SKM-1 treated with dmso at 0.1 percent for 144 hours (cell line): ENCODE measurements around the gene SVOP.
A peak's percentile ranks its signal among the peaks of the same experiment; 100 is the strongest.

Source experiments
- DNase-seq: peaks from one replicate; lab custom pipeline; 2025; ENCODE audit not compliant: unreplicated experiment; lab: John Stamatoyannopoulos, UW

The SVOP gene

DNA sequence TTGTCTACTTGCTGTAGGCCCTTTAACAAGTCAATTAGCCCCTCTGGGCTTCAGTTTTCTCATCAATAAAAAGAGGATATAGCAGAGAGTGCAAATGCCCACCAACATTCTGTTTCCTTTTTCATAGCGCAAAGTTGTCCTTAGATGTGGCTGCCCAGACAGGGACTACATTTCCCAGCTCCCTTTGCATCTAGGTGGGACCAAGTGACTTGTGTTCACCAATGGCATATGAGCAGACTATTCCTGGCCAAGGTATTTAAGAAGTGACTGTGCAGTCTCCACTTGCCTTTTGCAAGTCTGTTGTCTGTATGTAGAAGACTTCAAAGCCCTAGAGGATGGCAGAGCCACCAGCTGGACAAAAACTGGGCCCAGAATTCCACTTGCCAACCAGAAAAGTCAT lies 81.3 kb downstream of the SVOP start:
- no peak for DNase-seq

DNA sequence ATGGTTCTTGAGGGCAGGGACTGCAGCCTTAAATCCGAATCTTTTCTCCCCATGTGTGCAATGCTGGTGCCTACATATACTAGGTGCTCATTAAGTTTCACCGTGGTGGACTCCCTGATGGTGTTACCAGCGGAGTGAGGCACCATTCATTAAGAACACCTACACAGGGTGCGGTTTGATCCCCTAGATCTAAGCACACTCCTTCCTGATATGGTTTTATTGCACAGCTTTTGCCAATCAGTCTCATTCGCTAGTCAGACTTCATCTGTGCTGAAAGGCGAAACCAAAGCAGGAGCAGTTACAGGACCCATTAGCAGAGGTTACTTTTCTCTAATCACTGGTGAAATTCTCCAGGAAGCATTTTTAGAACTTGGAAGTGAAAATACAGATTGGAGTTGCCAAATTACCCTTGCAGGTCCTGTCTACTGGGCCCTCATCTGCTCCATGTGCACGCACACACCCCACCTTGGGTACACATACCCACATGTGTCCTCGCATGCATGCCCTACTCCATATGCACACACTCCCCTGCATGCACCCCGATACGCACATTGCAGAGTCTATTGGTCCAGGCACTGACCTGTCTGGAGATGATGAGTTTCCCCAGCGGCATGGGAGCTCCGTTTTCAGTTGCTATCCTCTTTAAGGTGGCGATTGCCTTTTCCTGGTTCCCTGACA lies 82.5 kb downstream of the SVOP start:
- no peak for DNase-seq

DNA sequence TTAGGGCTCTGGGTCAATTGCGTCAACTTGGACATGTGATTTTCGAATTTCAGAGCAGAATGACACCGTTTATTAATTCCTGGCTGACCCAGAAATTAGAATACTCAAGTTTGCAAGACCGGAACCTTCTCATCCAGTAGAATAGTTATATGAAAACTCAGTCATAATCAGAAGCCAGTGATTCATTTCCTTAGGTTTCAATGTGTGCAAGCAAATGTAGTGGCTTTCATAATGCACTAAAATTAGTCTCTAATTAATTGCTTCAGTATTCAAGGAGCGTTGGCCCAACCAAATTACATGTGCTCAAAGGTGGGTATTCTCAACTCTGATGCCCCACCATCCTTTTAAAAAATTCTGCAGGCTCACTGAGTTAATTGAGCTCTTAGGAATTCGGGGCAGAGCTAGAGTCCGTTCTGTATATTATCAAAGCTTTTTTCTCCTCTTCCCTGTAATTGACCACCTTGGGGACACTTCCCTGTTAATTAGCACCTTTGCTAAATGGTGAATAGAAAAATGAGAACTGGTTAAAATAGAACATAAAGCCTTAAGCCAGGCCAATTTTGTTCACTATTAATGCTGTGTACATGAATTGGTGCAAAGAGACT lies 85.6 kb downstream of the SVOP start:
- DNase-seq, result no peak

DNA sequence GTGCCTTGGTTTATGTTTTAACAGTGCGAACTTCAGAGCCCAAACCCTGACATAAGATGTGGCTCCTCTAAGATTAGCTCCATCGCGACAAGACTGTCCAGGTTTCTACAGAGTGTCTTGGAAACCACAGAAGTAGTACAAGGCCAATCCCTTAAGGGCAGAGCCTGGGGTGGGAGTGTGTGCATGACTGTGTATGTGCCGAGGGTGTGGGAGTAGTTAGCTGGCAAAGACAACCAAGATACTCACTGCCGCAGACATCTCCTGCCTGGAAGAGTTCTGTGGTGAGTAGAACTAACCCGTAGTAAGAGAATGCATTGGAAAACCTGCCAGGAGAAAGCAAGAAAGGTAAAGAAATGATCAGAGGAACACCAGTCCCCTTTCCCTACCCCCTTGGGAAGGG lies 86.9 kb downstream of the SVOP start:
- DNase-seq, result no peak

DNA sequence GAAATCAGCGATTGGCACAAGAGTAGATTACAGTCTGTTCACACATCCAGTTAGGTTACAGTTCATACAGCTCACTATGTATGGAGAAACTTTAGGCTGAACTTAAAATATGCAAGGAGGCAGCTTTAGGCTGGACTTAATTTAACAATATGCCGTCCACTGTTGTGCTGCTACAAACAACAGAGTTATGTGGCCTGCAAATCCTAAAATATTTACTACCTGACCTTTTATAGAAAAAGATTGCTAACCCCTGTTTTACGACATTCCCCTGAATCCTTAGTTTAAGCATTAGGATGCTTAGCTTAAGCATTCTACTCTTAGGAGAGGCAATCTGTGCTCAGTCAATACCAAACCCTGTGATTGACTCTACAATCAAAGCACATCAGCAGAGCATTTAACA lies 90.1 kb downstream of the SVOP start:
- DNase-seq, result no peak

DNA sequence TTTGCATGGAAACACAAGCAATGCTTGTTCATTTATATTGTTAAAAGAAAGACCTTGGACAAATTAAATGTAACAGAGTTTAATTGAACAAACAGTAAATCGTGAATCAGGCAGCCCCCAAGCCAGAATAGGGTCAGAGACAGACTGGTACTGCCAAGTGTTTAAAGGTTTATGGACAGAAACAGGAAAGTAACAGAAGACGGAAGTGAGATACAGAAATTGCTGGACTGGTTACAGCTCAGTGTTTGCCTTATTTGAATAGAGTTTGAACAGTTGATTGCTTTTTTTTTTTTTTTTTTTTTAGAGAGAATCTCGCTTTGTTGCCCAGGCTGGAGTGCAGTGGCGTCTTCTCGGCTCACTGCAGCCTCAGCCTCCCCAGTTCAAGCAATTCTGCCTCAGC lies 90.7 kb downstream of the SVOP start:
- no peak for DNase-seq

DNA sequence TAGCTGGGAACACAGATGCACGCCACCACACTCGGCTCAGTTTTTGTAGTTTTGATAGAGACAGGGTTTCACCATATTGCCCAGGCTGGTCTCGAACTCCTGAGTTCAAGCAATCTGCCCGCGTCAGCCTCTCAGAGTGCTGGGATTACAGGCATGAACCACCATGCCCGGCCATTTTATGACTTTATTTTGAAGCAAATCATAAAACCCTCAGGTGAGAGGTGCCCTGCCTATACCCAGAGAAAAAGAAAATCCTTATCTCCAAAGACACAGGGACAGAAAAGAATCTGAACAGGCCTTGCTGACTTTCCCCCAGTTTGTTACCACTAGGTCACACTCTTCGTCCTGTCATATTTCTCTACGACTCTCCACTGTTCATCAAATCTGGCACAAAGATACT lies 92.2 kb downstream of the SVOP start:
- DNase-seq, result no peak

DNA sequence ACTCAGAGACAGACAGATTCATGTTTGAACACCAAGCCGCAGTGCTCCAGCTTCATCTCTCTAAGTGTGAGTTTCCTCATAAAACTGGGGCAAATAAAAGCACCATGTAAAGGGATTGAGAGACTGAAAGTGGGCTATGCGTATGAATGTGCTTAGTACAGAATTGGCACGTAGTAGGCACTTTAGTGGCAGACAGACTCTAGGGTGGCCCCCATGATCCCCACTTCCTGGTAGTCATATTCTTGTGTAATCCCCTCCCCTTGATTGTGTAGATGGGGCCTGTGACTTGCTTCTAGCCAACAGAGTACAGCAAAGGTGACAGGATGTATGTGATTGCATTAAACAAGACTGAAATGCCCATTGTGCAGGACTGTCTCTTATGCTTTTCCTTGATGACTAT lies 98.0 kb downstream of the SVOP start:
- no peak for DNase-seq

DNA sequence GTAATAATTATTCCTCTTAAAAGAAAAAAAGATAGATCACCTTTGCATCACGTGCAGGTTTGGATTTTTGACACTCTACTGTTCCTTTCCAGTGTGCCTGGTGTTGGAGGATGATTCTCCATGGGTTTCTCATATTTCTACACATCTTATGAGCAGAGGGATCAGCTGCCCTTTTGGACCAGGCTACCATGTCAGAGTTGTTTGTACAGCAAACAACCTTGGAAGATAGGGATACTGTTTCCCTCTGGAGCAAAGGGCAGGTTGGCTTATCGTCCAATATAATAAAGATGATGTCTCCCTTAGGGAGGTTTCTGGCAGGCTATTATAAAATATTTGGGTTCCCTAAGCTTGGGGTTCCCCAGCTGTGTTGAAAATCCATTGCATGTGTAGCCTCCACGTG lies 98.9 kb downstream of the SVOP start:
- no peak for DNase-seq

DNA sequence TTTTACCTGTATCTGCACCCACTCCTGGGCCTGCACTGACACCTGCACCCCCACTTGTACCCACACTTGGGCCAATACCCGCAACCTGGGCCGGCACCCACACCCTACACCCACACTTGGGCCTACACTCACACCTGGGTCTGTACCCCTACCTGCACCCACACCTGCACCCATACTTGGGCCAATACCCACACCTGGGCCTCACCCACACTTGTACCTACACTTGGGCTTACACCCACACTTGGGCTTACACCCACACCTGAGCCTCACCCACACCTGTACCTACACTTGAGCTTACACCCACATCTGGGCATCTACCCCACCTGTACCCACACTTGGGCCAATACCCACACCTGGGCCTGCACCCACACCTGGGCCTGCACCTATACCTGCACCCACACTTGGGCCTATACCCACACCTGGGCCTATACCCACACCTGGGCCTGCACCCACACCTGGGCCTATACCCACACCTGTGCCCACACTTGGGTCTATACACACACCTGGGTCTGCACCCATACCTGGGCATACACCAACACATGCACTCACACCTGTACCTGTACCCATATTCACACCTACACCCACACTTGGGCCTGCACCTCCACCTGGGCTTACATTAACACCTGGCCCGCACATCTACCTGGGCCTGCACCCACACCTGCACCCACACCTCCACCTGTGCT lies 101.8 kb downstream of the SVOP start:
- no peak for DNase-seq

DNA sequence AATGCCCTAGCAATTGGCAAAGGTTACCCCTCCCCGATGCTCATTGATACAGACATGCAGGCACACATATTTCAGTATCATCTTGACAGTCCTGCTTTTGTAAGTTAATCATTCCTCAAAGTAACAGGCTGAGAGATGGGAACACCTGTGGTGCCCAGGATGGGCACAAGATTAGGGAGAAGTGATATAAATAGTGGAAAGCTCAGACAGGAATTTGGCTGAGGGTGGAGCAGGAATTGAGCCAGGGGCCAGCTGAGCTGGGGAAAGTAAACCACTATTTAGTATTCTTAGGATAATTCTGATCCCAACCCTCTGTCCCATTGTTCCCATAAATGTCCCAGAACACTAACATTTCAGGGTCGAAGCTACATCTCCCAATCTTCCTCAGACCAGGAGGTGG lies 102.7 kb downstream of the SVOP start:
- no peak for DNase-seq

DNA sequence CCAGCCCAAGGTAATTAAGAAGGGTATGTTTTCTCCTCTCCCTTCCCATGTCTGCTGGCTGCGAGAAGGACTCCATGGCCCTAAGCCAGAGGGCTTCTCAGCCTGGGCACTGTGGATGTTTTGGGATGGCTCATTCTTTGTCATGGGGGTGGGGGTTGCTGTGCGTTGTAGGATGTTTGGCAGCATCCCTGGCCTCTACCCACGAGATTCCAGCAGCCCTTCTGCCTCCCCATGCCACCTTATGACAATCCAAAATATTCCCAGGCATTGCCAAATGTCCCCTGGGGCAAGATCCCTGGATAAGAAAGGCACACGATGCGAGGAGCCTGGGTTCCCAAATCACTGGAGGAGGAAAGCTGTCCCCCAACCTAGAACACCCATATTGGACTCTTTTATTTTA lies 104.5 kb downstream of the SVOP start:
- DNase-seq, result no peak

DNA sequence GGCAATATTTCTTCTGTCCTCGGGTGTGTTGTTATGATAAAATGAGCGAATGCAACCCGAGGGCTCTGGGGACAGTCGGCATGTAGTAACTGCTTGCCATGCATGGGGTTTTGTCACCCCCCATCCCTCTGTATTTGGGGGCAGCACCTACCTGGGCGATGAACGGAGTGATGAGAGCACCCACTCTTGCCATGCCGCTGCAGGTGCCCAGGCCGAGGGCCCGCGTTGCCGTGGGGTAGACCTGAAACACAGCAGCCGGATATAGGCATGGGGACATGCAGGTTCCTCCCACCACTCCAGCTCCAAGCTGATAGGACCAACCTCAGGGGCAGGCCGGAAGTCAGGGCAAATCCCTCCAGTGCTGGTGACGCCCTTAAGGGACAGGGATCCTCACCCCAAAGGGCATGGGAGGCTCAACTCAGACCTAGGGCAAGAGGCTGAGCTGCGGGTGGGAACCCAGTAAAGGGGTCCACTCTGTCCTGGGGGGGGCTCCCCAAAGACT lies 105.2 kb downstream of the SVOP start:
- no peak for DNase-seq

DNA sequence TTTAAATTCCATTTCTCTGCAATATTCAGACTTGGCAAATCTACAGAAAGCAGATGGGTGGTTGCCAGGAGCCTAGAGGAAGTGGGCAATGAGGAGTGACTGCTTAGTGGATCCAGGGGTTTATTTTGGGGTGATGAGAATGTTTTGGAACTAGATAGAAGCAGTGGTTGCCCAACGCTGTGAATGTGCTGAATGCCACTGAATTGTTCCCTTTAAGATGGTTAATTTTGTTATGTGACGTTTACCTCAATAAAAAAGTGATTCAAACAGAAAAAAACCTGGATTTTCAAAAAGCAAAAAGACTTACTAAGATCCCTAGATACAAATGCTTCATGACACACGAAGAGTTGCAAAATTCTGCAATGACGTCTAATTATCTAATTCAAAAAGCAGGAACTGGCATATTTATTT lies 106.7 kb downstream of the SVOP start:
- DNase-seq, result no peak

DNA sequence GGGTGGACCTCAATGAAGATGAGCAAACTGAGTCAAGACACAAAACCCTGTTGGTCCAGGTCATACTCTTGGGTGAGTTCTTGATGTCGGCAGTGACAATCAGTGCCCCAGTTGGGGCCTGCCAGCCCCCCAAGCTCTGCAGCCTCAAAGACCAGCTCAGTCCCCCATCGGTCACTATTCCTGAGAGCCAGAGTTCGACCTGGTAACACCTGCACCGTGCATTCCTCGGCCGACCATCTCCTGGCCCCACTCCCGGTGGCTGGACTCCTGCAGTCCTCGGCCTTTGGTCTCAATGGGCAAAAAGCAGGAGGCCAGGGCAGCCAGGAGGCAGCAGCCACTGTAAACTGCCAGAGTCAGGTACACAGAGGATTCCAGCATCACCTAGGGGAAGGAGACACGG lies 108.5 kb downstream of the SVOP start:
- DNase-seq, result no peak

DNA sequence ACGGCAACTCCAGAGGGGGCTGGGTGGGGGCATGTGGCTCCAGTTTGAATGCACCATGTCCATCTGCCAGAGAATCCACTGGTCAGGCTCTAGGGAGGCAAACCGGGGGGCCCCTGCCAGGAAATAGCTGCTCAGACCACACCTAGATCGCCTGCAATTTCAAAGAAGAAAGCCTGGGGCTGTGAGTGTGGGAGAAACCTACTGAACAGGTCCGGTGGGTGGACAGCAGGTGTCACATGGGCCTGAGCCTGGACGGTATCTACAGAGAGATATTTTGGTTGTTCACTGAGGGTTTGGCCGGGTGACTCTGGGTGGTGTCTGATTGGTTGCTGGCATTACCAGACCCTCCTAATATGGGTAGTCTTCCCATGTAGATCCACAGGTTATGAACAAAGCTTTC lies 109.0 kb downstream of the SVOP start:
- DNase-seq, result no peak

DNA sequence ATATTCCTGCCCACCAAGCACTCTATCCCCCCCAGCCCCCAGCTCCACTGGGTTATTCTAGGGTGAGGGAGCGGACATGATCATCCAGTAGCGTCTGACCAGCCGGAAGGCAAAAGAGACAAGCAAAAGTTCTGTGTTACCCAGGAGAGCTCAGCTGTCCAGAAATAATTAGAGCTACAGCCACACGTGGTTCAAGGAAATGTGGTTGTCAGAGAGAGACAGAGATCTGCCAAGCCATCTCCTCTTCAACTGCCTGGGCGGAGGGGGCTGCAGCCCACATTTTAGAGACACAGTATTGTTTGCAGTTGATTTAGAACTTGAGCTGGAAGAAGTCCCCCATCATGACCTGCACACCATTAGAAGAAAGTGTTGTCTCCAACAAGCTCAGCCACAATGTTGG lies 110.5 kb downstream of the SVOP start:
- DNase-seq, result no peak

DNA sequence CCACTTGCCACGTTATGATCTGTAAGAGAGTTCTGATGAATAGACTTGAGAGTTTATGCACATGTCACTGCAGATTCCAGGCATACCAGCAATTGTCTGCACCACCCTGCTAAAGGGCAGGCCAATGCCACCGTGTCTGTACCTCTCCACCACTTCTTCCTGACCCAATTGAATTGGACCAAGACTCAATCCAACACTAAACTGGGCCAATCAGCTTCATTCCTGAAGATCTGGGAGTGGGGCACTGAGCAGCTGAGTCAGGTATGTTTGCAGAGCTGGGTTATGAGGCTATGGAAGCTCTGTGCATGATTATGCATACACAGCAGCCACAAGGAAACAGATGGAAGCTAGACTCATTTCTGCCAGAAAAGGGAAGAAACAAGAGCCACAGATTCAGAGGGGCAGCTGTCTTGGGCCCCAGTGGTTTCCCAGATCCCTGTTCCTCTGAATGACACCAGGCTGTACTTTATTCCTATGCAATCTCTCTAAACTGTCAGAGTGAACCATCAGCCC lies 113.0 kb downstream of the SVOP start:
- peak; percentile 28 for DNase-seq

DNA sequence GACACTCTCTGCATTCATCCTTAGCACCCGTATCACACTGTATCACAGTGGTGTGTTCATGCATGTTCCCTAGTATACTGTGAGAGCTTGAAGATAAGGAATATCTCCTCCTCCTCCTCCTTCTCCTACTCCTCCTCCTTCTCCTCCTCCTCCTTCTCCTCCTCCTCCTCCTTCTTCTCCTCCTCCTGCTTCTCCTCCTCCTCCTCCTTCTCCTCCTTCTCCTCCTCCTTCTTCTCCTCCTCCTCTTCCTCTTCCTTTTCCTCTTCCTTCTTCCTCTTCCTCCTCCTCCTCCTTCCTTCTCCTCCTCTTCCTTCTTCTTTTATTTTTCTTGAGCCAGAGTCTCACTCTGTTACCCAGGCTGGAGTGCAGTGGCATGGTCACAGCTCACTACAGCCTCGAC lies 113.9 kb downstream of the SVOP start:
- DNase-seq, result no peak

DNA sequence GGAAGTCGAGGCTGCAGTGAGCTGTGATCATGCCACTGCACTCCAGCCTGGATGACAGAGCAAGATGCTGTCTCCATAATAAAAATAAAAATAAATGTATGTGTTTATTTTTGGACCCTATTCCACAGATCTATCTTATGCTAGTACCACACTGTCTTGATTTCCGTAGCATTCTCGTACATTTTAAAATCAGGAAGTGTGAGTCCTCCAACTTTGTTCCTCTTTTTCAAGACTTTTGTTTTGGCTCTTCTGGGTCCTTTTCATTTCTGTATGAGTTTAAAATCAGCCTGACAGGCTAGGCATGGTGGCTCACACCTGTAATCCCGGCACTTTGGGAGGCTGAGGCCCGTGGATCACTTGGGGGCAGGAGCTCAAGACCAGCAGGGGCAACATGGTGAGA lies 115.1 kb downstream of the SVOP start:
- DNase-seq, result peak; percentile 64

DNA sequence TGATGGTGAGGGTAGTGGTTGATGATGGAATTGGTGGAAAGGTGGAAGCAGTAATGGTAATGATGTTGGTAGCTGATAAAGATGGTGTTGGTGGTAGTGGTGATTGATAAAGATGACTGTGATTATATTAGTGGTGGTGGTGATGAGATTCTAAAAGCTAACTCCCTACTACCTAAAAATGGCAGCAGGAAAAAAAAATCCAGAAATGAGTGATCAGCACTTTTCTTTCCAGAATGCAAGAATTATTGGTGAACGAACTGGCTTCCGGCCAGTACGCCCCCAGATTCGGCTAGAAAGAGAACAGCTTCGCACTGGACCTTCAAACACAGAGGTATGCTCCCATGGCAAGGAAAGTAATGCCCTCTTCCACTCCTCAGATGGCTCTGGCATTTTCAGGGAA lies 121.7 kb downstream of the SVOP start:
- no peak for DNase-seq

DNA sequence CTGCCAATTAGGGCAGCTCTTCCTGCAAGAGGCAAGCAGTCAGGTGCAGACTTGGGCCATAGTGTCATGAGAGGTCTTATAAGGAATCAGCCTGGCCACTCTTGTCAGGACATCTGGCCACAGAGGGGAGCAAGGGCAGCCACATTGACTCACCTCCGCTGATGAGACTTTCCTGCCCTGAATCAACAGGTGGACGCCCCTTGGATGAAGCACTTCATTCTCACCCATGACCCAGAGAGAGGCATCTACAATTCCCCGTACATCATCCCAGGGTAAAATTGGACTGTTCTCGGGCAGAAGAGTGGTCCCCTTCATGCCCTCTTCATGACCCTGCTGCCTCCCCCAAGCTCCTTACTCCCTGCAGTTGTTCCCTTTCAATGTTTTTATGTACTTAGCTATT lies 124.1 kb downstream of the SVOP start:
- DNase-seq, result no peak
